Measurements from ENCODE around the gene CDH18.

CDH18 gene

DNA sequence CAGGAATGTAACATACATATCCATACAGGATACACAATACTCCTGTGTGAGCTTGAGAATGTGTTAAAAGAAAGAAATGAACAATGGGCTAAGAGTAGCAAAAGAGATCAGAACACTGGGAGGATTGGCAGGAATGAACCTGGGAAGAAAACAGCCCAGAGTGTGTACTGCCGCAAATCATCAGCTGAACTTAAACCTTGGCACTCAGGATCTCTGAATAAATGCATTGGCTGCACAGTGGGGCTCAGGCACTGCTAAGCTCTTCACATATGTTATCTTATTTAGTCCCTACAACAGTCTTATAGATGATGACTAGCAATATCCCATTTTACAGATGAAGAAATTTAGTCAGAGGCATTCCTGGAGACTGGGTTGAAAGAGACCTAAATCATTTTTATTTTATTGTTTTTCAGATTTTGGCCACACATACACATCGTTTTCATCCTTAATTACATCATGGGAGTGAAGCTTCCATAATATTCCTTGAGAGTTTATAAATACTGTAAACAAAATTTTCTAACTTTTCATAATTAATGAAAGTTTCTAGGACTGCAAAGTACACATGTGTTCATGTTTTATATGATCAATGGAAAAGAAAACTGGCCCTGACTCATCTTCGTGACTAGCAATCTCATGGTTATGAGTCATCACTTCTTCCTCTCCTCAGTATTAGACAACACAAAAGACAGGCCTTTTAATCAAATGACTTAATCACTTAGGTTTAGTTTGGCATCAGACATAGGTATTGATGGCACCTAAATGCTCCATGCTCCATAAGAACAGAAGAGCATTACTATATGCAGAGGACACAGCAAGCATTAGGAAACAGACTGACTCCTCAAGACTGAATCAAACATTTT is 59.2 kb downstream of the CDH18 start:
- no peak for DNase-seq

DNA sequence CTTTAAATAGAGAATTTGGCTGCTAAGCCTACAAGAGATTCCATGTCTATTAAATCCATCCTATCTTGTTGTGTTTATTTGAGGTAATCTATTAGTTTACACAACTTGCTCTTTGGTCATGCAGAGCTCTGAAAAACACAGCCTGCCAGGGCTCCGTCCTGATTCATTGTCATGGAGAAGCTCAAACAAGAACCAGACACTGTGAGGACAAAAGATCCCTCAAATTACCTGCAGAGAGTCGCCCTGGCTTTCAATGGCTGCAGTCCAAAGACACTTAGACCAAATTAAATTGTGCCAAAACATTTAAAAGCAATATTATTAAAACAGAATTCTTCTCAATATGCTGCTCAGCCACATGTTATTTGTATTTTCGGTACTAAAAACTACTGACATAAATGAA is 60.1 kb downstream of the CDH18 start:
- DNase-seq: no peak

DNA sequence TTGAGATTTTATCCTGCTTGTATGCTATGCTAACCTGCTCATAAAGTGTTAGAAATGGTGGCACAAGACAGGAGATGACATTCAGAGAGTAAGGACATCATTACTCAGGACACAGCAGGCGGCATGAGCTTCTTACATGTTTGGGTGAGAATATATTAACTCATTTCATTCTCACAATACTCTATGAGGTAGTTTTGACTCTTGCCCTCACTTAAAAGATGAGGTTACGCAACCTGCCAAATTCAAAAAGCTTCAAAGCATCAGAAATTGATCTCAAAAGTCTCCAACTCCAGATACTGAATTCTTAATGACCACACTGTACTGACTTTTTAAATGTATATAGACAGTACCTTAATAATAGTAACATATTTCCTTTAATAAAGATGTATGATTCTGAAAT is 60.8 kb downstream of the CDH18 start:
- DNase-seq: no peak

DNA sequence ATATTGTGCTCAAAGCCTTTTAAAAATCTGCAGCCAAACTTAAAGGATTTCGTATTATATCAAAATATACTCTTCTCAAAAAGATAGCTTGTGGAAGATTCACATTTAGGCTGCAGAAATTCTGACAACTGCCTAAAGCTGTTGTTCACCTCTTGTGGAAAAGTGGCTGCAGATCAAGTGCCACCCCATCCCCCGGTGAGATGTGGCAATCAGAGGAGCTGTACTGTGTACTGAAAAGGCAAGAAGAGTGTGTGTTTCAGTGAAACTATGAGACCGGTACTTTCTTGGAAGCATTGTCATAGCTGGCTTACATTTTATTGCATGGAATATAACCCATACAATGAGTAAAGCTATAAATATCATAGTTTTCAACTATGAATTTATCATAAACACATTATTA is 64.3 kb downstream of the CDH18 start:
- no peak for DNase-seq

DNA sequence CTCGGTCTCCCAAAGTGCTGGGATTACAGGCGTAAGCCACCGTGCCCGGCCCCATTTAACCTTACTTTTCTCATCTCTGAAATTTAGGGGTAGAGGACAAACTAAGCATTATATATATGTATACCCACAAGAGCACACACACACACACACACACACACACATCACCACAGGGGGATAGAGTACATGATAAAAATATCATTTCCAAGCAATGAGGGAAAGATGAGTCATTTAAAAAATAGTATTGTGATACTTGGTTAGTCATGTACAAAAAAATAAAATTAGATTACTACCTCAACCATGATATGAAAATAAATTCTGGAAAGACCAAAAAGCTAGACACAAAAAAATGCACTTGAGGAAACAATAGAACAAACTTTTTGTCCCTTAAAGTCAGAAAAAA is 67.2 kb downstream of the CDH18 start:
- no peak for DNase-seq

DNA sequence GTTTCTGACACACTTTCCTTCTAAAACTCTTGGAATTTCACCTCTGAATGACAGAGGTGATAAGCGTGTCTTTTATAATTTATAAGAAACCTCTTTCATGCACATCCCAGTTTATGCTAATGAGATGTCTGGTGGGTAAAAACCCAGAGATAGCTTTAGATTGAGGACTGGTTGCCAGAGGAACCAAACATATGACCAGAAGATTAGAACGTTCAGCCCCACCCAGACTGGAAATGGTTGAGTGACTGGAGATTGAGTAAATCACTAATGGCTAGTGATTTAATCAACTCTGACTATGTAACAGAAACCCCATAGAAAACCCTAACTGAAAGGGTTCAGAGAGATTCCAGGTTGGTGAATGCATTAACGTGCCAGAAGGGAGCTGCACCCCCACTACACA is 69.2 kb downstream of the CDH18 start:
- no peak for DNase-seq

DNA sequence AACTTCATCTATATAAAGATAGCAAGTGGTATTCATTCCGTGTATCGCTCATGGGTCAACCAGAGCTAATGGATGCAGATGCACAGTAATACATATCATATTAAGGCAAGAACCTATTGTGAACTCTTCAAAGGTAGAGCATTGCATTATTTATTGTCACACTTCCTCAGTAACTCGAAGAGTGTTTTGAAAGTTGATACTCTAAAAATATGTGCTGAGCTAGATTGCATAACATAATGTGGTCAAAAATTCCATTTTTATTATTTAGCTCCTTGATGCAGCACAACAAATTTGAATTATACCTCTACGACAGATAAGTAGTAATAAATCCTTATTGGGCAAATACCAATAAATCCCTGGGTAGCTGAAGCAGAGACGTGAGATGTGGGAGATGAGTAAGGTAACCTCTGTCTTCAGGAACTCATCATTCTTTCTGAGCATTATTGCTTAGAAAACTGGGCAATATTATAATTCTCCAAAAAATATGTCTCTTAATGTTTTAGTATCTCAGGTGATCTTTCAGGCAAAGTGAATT is 70.3 kb downstream of the CDH18 start:
- no peak for DNase-seq

DNA sequence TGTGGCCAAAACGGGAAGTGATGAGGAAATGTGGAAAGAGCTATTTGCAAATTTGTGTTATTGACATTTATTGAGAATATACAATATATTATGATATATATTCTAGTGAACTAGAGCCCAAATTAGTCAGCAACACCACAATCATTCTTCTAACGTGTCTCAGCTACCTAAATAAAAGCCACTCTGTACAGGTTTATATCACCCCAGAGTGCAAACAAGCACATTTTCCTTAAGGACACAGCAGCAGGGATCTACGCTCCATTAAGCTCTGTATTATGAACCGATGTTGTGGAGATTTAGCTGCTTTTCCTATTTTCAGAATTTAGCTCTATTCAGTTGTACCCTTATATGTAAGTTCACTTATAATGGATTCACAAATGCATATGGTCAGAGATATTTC is 77.9 kb downstream of the CDH18 start:
- no peak for DNase-seq

DNA sequence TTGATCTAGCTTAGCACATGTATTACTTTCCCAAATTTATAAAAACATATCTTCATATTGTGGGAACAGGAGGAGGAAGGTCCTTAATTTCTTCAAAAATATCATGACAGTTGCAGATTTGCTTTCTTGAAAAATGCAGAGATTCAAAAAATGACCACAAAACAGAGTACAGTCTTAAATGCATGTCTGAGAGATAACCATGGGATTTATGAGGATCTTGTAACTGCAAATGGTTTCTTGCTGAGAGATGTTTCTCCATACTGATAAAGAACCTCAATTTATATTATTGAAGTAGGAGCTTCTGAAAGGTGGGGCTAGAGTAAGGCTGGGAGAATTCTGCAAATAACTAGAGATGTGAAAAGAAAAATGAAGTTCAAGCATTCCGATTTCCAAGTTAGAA is 83.2 kb downstream of the CDH18 start:
- no peak for DNase-seq

DNA sequence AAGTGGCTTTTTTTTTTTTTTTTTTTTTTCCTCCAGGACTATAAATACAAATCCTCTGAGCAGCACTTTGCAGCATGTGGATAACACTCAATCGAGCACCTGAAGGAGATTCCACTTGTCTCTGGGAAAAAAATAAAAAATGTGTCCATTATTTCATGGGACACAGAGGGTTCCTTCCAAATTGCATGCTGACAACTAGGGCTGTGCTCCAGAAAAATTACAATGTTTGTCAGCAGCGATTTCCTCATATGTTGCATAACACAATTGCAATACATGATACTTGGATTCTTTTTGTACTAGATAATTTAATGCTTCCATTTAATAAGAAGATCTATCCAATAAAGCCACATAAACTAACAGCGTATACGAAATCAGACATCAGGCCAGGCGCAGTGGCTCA is 84.4 kb downstream of the CDH18 start:
- DNase-seq: no peak

DNA sequence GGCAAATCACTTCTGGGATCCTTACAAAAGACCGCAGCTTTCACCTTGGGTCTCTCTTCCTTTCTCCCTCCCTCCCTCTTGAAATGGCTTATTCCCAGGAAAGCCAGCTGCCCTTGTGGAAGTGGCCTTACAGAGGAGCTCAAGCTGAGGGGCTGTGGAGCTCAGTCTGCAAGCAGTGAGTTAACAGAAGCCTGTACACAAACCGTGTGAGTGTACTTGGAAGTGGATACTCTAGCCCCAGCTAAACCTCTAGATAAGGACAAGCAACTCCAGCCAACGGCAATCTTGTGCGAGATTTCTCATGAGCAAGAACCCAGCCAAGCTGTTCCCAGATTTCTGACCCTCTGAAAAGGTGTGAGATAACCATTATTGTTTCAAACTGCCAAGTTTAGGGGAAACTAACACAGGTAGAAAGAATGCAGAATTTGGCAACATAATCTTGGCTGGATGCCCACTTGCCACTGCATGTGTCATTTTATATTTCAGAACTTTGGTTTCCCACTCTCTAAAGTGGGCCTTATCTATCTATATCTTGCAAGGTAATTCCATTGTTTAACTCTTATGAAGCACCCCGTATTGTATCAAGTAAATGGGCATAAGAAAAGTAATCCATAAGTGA is 85.6 kb downstream of the CDH18 start:
- no peak for DNase-seq

DNA sequence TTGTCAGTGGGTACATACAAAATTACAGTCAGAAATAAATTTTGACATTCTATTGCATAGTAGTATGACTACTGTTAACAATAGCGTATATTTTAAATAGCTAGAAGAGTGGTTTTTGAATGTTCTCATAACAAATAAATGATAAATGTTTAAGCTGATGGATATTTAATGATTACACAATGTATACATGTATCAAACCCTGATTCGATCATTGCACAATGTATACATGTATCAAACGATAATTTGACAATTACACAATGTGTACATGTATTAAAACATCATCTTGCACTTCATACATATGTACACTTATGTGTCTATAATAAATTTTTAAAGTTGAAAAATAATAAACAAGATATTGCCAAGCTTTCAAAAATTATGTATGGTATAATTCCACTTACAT is 87.7 kb downstream of the CDH18 start:
- DNase-seq: no peak

DNA sequence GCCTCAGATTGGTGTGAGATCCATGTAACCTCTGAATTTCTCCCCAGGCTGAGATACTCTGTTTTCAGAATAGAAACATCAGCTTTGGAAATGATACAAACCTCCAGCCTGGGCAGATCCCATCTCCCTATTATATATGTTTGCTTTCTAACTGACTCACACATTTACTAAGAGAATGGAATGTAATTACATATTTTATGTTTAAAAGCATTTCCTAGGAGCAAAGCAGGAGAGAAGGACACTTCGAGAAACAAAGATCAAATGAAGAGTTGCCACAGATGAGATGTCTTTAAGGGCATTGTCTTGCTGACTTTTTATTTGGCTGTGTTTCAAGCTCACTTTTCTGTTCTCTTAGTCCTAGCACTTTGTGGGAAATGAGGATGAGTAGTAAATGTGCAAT is 96.3 kb downstream of the CDH18 start:
- DNase-seq: no peak

DNA sequence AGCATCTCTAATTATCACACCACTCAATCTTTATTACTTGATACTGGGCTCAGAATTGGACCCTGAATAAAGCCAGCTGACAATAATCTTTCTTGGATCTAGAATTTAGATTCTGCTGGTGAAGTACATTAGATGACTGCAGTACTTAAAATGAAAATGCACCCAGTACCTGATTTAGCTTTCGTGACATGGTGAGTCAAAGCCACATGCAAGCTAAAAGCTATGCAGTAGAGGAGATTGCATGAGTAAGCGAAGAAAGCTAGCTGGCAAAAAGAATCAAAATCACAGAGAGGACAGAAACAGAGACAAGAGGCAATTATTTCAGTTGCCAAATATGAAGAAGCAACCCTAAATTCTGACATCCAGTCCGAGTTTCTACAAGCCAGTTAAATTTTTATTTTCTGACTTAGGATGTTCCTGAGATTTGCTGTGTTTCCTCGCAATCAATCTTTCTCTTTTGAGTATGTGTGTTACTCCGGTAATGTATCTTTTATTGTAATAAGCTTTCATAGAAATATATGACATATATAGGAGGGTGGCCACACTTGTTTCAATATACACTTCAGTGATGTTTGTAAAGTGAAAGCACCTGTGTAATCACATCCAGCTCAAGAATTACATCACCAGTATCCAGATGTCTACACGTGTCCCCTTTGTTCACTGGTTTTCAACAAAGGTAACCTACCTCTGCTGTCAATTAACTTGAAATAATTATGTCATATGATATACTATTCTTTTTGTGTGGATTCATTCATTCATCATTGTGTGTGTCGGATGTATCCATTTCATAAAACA is 101.7 kb downstream of the CDH18 start:
- DNase-seq: no peak

DNA sequence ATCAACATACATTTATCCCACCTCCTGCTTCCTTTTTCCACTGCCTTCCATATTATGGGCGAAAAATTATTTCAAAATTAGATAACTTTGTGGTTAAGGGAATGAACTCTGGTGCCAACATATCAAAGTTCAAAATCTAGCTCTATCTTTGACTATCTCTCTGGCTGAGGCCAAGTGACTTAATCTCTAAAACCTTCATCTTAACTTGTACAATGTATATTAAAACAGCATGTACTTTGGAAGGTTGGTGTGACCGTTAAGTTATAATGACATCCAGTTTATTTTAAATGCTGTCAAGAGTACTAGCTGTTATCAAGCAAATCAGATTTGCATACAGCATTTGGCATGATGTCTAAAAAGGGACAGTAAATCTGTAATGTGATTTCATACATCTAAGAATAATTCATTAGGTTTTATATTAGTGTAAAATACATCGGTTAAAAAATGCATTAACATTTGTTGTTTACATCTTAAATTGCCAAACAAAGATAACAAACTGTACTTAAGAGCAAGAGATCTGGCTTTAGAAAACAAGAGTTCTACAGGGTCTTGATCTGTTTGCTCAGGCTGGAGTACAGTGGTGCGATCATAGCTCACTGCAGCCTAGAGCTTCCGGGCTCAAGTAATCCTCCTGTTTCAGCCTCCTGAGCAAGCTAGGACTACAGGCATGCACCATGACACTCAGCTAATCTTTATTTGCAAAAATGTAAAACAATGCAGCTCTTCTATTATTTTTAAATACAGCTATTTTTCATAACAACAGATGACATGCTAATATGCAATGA is 102.8 kb downstream of the CDH18 start:
- DNase-seq: no peak

DNA sequence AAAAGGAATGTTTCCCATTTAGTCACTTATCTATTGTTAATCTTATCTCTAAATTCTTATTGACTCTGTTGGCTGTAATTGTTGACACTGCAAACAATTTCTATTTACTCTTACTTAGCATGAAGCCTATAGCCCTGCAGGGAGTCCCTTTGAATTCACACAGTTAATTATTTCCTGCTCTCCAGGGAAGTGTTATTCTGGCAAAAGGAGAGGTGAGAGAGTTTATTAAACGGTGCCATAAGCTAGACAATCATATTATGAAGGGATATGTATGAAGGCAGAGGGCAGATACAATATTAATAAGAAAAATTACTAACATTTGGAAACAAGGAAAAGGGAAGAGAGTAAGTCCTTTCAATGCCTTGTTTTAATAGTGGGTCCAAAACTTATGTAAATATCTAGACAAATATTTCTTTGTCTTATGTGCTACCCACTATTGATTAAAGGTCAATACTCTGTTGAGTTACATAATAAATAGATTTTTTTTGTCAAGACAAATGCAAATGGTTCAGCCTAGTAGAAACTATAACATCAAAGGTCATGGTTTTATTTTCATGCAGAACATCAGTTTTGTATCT is 107.1 kb downstream of the CDH18 start:
- no peak for DNase-seq

DNA sequence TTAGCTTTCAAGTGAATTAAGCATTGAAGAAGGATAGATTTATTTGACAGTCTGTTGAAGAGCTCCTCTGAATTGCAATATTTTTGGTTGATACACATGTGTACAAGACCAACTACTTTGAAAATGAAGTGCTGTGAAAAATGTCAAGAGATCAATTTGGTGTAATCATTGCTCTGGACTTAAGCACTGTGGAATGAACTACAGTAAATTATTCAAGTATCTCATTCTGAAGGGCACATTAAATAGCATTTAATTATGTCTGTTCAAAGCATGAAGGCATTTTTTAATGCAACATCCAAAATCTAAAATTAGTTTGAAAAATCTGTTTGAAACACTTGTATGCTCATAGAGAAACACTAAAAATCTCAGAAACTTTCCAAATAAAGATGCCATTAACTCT is 107.5 kb downstream of the CDH18 start:
- no peak for DNase-seq

DNA sequence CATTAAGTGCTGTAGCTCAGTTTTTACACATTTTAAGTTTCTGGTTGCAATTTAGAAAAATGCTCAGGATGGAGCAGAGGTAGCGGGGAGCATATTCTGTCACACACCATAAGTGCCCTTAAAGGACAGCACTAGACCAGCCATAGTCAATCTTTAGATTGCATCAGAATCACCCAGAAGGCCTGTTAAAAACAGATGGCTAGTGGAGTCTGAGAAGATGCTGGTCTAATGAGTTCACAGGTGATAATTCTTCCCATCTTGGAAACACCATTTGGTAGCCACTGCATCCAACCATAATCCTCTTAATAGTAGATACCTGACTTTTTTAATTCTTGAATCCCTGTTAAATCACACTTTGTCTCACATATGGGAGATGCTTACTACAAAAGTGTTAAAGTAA is 113.2 kb downstream of the CDH18 start:
- DNase-seq: no peak

DNA sequence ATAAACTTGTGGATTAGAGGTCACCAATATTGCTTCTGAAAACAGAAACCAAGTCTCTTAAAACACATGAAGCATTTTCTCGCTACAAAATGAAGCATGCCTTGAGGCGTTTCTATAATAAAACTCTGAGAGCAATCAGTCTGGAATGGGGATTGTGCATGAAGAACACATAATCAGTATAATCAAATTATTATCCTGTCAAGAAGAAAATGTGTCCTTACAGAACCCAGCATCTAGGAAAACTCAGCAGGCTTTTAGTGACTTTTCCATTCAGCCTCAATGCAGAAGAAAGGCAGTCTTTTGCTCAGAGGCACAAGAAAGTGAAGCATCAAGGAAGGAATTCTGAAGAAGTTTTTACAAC is 121.9 kb downstream of the CDH18 start:
- no peak for DNase-seq

DNA sequence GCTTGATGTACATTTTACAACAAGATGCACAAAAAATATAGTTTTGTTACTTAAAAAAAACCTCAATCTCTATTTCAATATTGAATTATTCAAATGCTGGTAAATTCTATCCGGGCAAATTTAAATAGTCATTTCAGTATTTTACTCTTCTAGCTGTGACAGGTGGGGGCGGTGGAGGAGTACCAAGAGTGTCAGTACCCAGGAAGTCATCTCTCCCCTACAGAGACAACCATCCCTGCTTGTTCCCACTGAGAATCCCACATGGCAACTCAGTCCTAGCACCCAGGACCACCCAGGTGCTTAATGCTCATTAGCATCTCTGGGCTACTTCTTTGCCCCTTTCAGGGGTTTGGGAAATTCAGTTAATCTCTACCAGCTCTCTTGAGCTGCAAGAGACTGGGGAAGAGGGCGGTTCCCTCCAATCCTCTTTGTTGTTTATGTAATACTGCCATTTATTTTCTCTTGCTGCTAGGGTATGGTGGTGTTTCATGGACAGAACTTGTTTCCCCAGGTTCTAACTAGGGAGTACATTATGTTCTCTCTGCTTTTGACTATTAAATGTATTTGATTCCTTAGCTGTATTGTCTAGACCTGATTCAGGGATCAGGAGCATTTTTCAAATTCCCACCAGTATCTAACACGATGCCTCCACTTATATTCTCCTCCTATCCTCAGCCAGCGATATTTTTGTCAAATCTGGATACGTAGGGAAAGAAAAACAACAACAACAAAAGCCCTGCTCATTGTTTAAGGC is 122.5 kb downstream of the CDH18 start:
- DNase-seq: no peak

DNA sequence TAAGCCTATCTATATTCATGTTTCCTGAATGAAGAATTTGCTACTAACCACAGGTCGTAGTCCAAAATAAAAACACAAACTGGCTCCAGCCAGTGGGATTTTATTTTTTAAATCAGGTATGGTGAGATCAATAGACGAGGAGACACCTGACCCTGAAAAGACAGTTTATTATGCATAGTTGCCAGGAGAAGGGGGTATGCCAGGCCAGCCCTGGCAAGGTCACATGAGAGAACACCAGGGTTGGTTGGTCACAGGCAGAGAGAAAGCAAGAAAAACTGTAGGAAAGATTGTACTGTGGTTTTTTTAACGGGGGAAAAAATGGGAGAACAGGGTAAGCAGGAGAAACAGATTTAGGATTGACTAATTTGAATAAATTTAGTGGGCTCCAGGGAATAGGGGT is 125.3 kb downstream of the CDH18 start:
- DNase-seq: no peak

DNA sequence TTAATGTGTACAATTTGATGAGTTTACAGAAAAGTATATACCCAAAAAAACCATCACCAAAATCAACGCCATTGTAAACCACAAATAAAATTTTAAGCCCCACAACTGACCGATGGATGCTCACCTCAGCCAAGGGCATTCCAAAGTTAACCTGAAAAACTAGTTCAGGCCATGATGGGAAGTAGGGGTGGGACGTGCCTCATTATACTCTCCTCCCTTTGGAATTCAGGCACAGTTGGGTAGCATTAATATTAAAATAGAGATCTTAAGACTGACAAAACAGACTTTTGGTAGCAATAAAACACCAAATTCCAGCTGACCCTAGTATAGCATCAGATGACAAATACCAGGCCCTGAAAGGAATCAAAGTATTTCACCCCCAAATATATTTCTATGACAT is 129.0 kb downstream of the CDH18 start:
- no peak for DNase-seq

Data from KG1 (cell line).